ENCODE data around the gene BMF.
A peak's percentile ranks its signal among the peaks of the same experiment; 100 is the strongest.

BMF gene

DNA sequence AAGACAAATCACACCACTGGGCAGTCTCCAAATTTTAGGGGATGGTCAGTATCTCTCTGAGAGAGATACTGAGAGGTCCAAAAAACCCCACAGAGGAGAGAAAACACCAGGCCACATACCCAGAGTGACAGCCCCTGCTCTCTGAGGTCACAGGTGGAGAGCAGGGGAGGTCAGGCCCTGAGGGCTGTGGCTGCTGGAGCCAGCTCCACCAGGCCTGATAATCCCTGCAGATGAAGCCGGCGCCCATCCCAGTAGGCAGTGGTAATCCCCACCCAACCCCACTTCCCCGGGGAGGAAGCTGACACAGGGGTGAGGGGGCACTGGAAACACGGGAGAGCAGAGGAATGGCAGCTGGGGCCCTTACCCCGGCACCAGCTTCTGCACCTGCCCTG is 38.5 kb downstream of the BMF start:
- peak overlapping the region; percentile 40 for H3K56ac ChIP-seq (ENCODE audit: low read length)
- H3K9ac ChIP-seq (ENCODE audit: low read length), result no peak overlapping the region
- no peak overlapping the region for H3K4me3 ChIP-seq (ENCODE audit: low read length)
- H3K27ac ChIP-seq (ENCODE audit: low read depth, low read length), result no peak overlapping the region
- H2BK5ac ChIP-seq (ENCODE audit: low read length), result no peak overlapping the region
- no CpG with 5 or more reads among the region's 5 CpGs for WGBS (ENCODE audit: extremely low coverage, insufficient coverage, low lambda C conversion rate)
- H4K5ac ChIP-seq (ENCODE audit: low read length), result no peak overlapping the region
- no peak overlapping the region for H3K23ac ChIP-seq (ENCODE audit: low read length)
- peaks cover 2% of the 10 kb centered on the region for H3K4me1 ChIP-seq (ENCODE audit: control insufficient read depth, low read depth, low read length)
- H3K4ac ChIP-seq (ENCODE audit: low read depth, low read length), result peak overlapping the region; percentile 6
- H3K4me2 ChIP-seq (ENCODE audit: low read length), result no peak overlapping the region
- DNase-seq, result no peak
- H4K8ac ChIP-seq (ENCODE audit: low read depth, low read length), result no peak overlapping the region
- peak overlapping the region; percentile 13 for H3K18ac ChIP-seq (ENCODE audit: low read length)
- H3K36me3 ChIP-seq (ENCODE audit: control insufficient read depth, insufficient read depth, low read length), result no peaks in the 10 kb centered on the region
- H2BK120ac ChIP-seq (ENCODE audit: low read depth, low read length), result no peak overlapping the region
- H3K79me2 ChIP-seq (ENCODE audit: control insufficient read depth, insufficient read depth, low read length), result no peaks in the 10 kb centered on the region
- no peak overlapping the region for H2BK15ac ChIP-seq (replicated peaks; ENCODE audit: low read depth)
- no peaks in the 10 kb centered on the region for H3K79me1 ChIP-seq (ENCODE audit: low read length)
- no peak overlapping the region for H2AK5ac ChIP-seq (ENCODE audit: low read length)
- H3K27me3 ChIP-seq (ENCODE audit: insufficient read depth, low read length, poor library complexity), result no peaks in the 10 kb centered on the region

DNA sequence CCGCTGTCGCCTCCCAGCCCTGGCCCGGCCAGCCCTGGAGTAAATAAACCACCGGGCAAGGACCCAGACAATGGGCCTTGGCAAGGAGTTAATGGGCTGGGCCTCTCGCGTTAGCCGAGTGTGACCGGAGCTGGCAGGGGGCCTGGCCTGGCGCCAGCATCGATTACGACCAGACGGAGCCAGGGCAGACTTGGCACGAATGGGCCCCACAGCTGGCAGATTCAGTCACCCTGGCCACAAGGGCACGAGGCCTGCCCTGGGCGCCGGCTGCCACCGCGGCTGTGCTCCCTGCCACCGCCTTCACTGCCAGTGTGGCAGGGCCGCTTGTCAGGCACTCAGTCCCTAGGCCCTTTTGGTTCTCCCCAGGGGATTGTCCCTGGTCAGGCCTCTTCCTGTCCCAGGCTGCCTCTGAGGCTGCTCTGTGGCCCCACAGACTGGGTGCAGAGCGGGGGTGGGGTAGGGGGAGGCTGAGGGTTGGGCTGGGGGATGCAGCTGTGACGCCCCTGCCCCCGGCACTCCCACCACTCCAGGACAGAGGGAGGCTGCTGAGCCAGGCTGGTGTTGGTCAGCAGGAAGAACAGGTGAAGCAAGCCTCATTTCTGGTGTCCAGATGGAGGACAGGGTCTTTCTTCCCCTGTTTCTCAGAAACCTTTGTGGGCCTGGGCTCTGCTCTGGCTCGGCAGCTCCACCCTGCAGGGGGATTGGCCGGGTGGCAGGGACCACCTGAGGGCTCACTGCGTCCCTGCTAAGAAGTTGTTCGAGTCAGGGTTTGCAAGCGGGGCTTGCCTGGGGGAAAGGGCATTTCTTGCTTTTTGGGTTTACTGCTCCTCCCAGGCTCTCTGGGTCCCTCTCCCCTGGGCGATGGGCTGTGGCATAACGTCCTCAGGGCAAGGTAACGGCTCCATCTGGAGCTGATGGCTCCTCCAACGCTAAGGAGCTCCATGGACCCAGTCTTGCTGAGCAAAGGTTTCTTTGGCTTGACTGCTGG is 39.2 kb downstream of the BMF start:
- Histone ChIP-seq H4K8ac (ENCODE audit: low read depth, low read length) (no peak overlapping the region), H3K9ac (ENCODE audit: low read length) (peak overlapping the region; percentile 43), H4K5ac (ENCODE audit: low read length) (no peak overlapping the region), H3K18ac (ENCODE audit: low read length) (peak overlapping the region; percentile 13), H3K36me3 (ENCODE audit: control insufficient read depth, insufficient read depth, low read length) (no peaks in the 10 kb centered on the region), H2BK15ac (replicated peaks; ENCODE audit: low read depth) (peak overlapping the region; percentile 10), H3K79me1 (ENCODE audit: low read length) (no peaks in the 10 kb centered on the region), H3K27ac (ENCODE audit: low read depth, low read length) (peak overlapping the region; percentile 51), H3K56ac (ENCODE audit: low read length) (peak overlapping the region; percentile 52), H2BK120ac (ENCODE audit: low read depth, low read length) (peak overlapping the region; percentile 31), H2AK5ac (ENCODE audit: low read length) (no peak overlapping the region), H3K4me3 (ENCODE audit: low read length) (no peak overlapping the region), H3K23ac (ENCODE audit: low read length) (no peak overlapping the region), H3K4ac (ENCODE audit: low read depth, low read length) (peak overlapping the region; percentile 39), H3K79me2 (ENCODE audit: control insufficient read depth, insufficient read depth, low read length) (no peaks in the 10 kb centered on the region), H3K27me3 (ENCODE audit: insufficient read depth, low read length, poor library complexity) (no peaks in the 10 kb centered on the region), H2BK5ac (ENCODE audit: low read length) (peak overlapping the region; percentile 87), H3K4me1 (ENCODE audit: control insufficient read depth, low read depth, low read length) (peaks cover 3% of the 10 kb centered on the region), H3K4me2 (ENCODE audit: low read length) (no peak overlapping the region)
- WGBS (ENCODE audit: extremely low coverage, insufficient coverage, low lambda C conversion rate), result no CpG with 5 or more reads among the region's 32 CpGs
- peak; percentile 77 for DNase-seq

DNA sequence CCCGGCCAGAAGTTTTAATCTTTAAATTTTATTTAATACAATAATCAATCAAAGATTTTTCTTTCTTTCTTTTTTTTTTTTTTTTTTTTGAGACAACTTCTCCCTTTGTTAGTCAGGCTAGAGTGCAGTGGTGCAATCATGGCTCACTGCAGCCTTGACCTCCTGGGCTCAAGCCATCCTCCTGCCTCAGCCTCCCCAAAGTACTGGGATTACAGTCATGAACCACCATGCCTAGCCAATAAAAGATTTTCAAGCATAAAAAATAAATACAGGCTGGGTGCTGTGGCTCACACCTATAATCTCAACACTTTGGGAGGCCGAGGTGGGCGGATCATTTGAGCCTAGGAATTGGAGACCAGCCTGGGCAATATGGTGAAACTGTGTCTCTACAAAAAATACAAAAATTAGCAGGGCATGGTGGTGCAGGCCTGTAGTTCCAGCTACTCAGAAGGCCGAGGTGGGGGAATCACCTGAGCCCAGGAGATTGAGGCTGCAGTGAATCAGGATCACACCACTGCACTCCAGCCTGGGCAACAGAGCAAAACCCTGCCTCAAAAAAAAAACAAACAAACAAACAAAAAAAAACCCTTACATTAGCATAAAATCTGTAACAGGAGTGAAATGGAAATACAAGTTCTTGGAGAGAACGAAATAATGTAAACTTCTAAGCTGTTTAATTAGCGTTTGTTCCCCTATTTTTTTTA is 40.6 kb downstream of the BMF start:
- Histone ChIP-seq H3K79me1 (ENCODE audit: low read length) (no peaks in the 10 kb centered on the region), H2AK5ac (ENCODE audit: low read length) (no peak overlapping the region), H3K56ac (ENCODE audit: low read length) (no peak overlapping the region), H3K27me3 (ENCODE audit: insufficient read depth, low read length, poor library complexity) (no peaks in the 10 kb centered on the region), H2BK120ac (ENCODE audit: low read depth, low read length) (no peak overlapping the region), H3K4me1 (ENCODE audit: control insufficient read depth, low read depth, low read length) (peaks cover 12% of the 10 kb centered on the region), H4K5ac (ENCODE audit: low read length) (no peak overlapping the region), H2BK5ac (ENCODE audit: low read length) (no peak overlapping the region), H3K18ac (ENCODE audit: low read length) (no peak overlapping the region), H3K4me3 (ENCODE audit: low read length) (no peak overlapping the region), H4K8ac (ENCODE audit: low read depth, low read length) (no peak overlapping the region), H3K9ac (ENCODE audit: low read length) (no peak overlapping the region), H3K23ac (ENCODE audit: low read length) (no peak overlapping the region), H3K27ac (ENCODE audit: low read depth, low read length) (no peak overlapping the region), H3K4ac (ENCODE audit: low read depth, low read length) (no peak overlapping the region), H3K4me2 (ENCODE audit: low read length) (no peak overlapping the region), H3K36me3 (ENCODE audit: control insufficient read depth, insufficient read depth, low read length) (no peaks in the 10 kb centered on the region), H3K79me2 (ENCODE audit: control insufficient read depth, insufficient read depth, low read length) (no peaks in the 10 kb centered on the region), H2BK15ac (replicated peaks; ENCODE audit: low read depth) (no peak overlapping the region)
- no peak for DNase-seq
- WGBS (ENCODE audit: extremely low coverage, insufficient coverage, low lambda C conversion rate), result no CpG with 5 or more reads among the region's 6 CpGs

DNA sequence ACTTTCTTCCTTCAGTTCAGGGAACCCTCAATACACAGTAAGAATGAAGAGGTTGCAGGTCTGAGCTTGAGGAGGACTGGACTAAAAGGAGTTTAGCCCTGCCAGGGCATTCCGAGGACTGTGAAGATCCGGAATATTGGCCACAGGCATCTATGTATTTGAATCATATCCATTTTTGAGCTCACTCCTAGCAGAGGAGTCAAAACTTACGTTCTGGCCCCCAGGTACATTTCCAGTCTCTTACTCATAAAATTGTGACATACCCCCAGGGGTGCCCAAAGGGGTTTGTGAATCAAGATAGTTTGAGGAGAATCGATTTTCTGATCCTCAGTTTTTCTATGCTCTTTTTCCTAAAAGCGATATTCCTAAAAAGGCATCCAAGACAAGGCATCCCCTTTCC is 42.1 kb downstream of the BMF start:
- no peak for DNase-seq
- Histone ChIP-seq H3K23ac (ENCODE audit: low read length) (no peak overlapping the region), H2BK5ac (ENCODE audit: low read length) (no peak overlapping the region), H3K79me1 (ENCODE audit: low read length) (no peaks in the 10 kb centered on the region), H4K8ac (ENCODE audit: low read depth, low read length) (no peak overlapping the region), H3K4me1 (ENCODE audit: control insufficient read depth, low read depth, low read length) (peaks cover 12% of the 10 kb centered on the region), H3K4me2 (ENCODE audit: low read length) (no peak overlapping the region), H3K56ac (ENCODE audit: low read length) (peak overlapping the region; percentile 32), H3K18ac (ENCODE audit: low read length) (no peak overlapping the region), H3K4me3 (ENCODE audit: low read length) (no peak overlapping the region), H3K27ac (ENCODE audit: low read depth, low read length) (no peak overlapping the region), H3K9ac (ENCODE audit: low read length) (no peak overlapping the region), H2BK120ac (ENCODE audit: low read depth, low read length) (no peak overlapping the region), H2AK5ac (ENCODE audit: low read length) (no peak overlapping the region), H2BK15ac (replicated peaks; ENCODE audit: low read depth) (no peak overlapping the region), H4K5ac (ENCODE audit: low read length) (no peak overlapping the region), H3K27me3 (ENCODE audit: insufficient read depth, low read length, poor library complexity) (no peaks in the 10 kb centered on the region), H3K36me3 (ENCODE audit: control insufficient read depth, insufficient read depth, low read length) (no peaks in the 10 kb centered on the region), H3K79me2 (ENCODE audit: control insufficient read depth, insufficient read depth, low read length) (no peaks in the 10 kb centered on the region), H3K4ac (ENCODE audit: low read depth, low read length) (no peak overlapping the region)
- no CpG with 5 or more reads among the region's 5 CpGs for WGBS (ENCODE audit: extremely low coverage, insufficient coverage, low lambda C conversion rate)

DNA sequence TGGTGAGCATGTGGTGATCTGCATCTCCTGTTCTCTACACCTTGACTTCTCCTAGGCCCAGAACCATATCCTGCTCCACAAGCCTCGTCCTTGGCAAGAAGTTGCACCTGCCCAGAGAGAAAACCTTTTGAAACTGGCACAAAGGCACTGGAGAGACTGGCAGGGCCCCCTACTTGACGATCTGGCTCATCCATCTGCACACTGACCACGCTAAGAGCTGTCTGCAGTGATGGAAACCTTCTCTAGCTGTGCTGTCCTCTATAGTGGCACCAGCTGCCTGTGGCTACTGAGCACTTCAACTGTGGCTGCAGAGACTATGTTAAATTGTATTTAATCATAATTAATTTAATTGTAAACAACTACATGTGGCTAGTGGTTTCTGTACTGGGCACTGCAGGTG is 43.5 kb downstream of the BMF start:
- Histone ChIP-seq H3K18ac (ENCODE audit: low read length) (no peak overlapping the region), H3K4me3 (ENCODE audit: low read length) (no peak overlapping the region), H3K23ac (ENCODE audit: low read length) (no peak overlapping the region), H4K5ac (ENCODE audit: low read length) (no peak overlapping the region), H3K79me2 (ENCODE audit: control insufficient read depth, insufficient read depth, low read length) (no peaks in the 10 kb centered on the region), H2BK5ac (ENCODE audit: low read length) (peak overlapping the region; percentile 10), H3K4me2 (ENCODE audit: low read length) (no peak overlapping the region), H2BK120ac (ENCODE audit: low read depth, low read length) (peak overlapping the region; percentile 15), H2BK15ac (replicated peaks; ENCODE audit: low read depth) (no peak overlapping the region), H3K4me1 (ENCODE audit: control insufficient read depth, low read depth, low read length) (peaks cover 12% of the 10 kb centered on the region), H3K9ac (ENCODE audit: low read length) (no peak overlapping the region), H3K4ac (ENCODE audit: low read depth, low read length) (peak overlapping the region; percentile 39), H3K79me1 (ENCODE audit: low read length) (no peaks in the 10 kb centered on the region), H3K27me3 (ENCODE audit: insufficient read depth, low read length, poor library complexity) (no peaks in the 10 kb centered on the region), H2AK5ac (ENCODE audit: low read length) (peak overlapping the region; percentile 36), H3K27ac (ENCODE audit: low read depth, low read length) (peak overlapping the region; percentile 64), H3K56ac (ENCODE audit: low read length) (peak overlapping the region; percentile 18), H3K36me3 (ENCODE audit: control insufficient read depth, insufficient read depth, low read length) (no peaks in the 10 kb centered on the region), H4K8ac (ENCODE audit: low read depth, low read length) (no peak overlapping the region)
- no peak for DNase-seq
- no CpG with 5 or more reads among the region's 3 CpGs for WGBS (ENCODE audit: extremely low coverage, insufficient coverage, low lambda C conversion rate)
